CD14-positive monocyte (primary cell): ENCODE measurements around the gene STAP1. TPM values are rescaled to one million over a fixed set of nuclear protein-coding genes. Genes with fewer than 3 reads are reported as not detected.

Source experiments
- DNase-seq, 3 donors: peaks; one replicate each; pipeline ENCODE4 v3.0.0-alpha.2; 2011 to 2022
- H2AFZ ChIP-seq: 2 replicates; pipeline ENCODE4 v1.6.0; 2012; ENCODE audit warnings: mild to moderate bottlenecking, low read depth, low read length, inconsistent platforms; ENCODE audit not compliant: insufficient read depth, poor library complexity, severe bottlenecking
- H3K27ac ChIP-seq, 2 donors: 1 replicate in 1 of 2; 2 replicates in 1 of 2; pipeline ENCODE4 v1.5.1; 2012 to 2013; ENCODE audit warnings: low read length in 2 of 2, control low read depth in 1 of 2, inconsistent platforms in 1 of 2, low read depth in 1 of 2, mild to moderate bottlenecking in 1 of 2
- H3K27me3 ChIP-seq, 2 donors: one replicate each; pipeline versions ENCODE4 v1.6.0 to v1.6.1; 2011 to 2013; ENCODE audit warnings: low read length in 2 of 2; ENCODE audit not compliant: control insufficient read depth in 2 of 2, insufficient read depth in 2 of 2
- H3K36me3 ChIP-seq, 2 donors: replicated peaks in 1 of 2; 1 replicate in 1 of 2; 2 replicates in 1 of 2; pipeline versions ENCODE4 v1.5.1 to v1.6.1; 2012 to 2013; ENCODE audit warnings: low read length in 2 of 2, control low read depth in 1 of 2, inconsistent platforms in 1 of 2, mild to moderate bottlenecking in 1 of 2; ENCODE audit not compliant: insufficient read depth in 2 of 2, control insufficient read depth in 1 of 2
- H3K4me1 ChIP-seq, 2 donors: 1 replicate in 1 of 2; 2 replicates in 1 of 2; pipeline versions ENCODE4 v1.5.1 to v1.6.1; 2012 to 2013; ENCODE audit warnings: low read length in 2 of 2, control low read depth in 1 of 2, inconsistent platforms in 1 of 2, mild to moderate bottlenecking in 1 of 2, moderate library complexity in 1 of 2; ENCODE audit not compliant: insufficient read depth in 2 of 2, control insufficient read depth in 1 of 2
- H3K4me2 ChIP-seq: replicated peaks from 2 replicates; pipeline ENCODE3; 2012; ENCODE audit warnings: low read length, moderate library complexity, mild to moderate bottlenecking; ENCODE audit not compliant: poor library complexity, severe bottlenecking; ENCODE audit errors: extremely low read depth
- H3K4me3 ChIP-seq, 3 experiments: fragments of 200-600 bp in 1 of 3; sonication (generic) in 1 of 3; replicated peaks in 1 of 3; 1 replicate in 2 of 3; 2 replicates in 1 of 3; pipeline ENCODE4 v1.5.1; 2011 to 2013; ENCODE audit warnings: low read length in 3 of 3, mild to moderate bottlenecking in 3 of 3, control low read depth in 2 of 3, low read depth in 2 of 3, inconsistent platforms in 1 of 3, moderate library complexity in 1 of 3
- H3K79me2 ChIP-seq: 2 replicates; pipeline ENCODE4 v1.6.0; 2012; ENCODE audit warnings: mild to moderate bottlenecking, control low read depth, inconsistent platforms, low read length, moderate library complexity; ENCODE audit not compliant: insufficient read depth
- H3K9ac ChIP-seq: 2 replicates; pipeline ENCODE4 v1.6.0; 2017; ENCODE audit warnings: low read length, mild to moderate bottlenecking; ENCODE audit not compliant: insufficient read depth, poor library complexity, severe bottlenecking
- H3K9me3 ChIP-seq, 2 donors: replicated peaks in 1 of 2; 1 replicate in 1 of 2; 2 replicates in 1 of 2; pipeline versions ENCODE4 v1.5.1 to v1.6.1; 2012 to 2013; ENCODE audit warnings: low read length in 2 of 2, control low read depth in 1 of 2; ENCODE audit not compliant: control insufficient read depth in 1 of 2, insufficient read depth in 1 of 2
- H4K20me1 ChIP-seq: 2 replicates; pipeline ENCODE4 v1.6.0; 2012; ENCODE audit warnings: mild to moderate bottlenecking, low read length, control low read depth, moderate library complexity; ENCODE audit not compliant: insufficient read depth
- H3K27ac Mint-ChIP-seq, 7 donors: one replicate each; pipeline ENCODE4 v1.8.0; 2020; ENCODE audit warnings: mild to moderate bottlenecking in 7 of 7, mixed read lengths in 7 of 7, moderate library complexity in 6 of 7, inconsistent platforms in 2 of 7
- H3K27me3 Mint-ChIP-seq, 3 donors: one replicate each; pipeline ENCODE4 v1.8.0; 2021 to 2022; ENCODE audit warnings: low read depth in 3 of 3, mild to moderate bottlenecking in 3 of 3, mixed read lengths in 3 of 3, moderate library complexity in 3 of 3, inconsistent platforms in 1 of 3
- H3K36me3 Mint-ChIP-seq, 2 donors: one replicate each; pipeline ENCODE4 v1.8.0; 2020; ENCODE audit warnings: mixed read lengths in 2 of 2, inconsistent platforms in 1 of 2, mild to moderate bottlenecking in 1 of 2
- H3K4me1 Mint-ChIP-seq: one replicate; pipeline ENCODE4 v1.8.0; 2020; ENCODE audit warnings: mild to moderate bottlenecking, mixed read lengths
- H3K4me3 Mint-ChIP-seq, 2 donors: one replicate each; pipeline ENCODE4 v1.8.0; 2020; ENCODE audit warnings: mild to moderate bottlenecking in 2 of 2, mixed read lengths in 2 of 2, moderate library complexity in 1 of 2
- H3K9me3 Mint-ChIP-seq, 7 donors: one replicate each; pipeline ENCODE4 v1.8.0; 2020 to 2022; ENCODE audit warnings: mixed read lengths in 7 of 7, mild to moderate bottlenecking in 6 of 7, moderate library complexity in 6 of 7, inconsistent platforms in 2 of 7
- WGBS: methylation state at CpG from one replicate; pipeline ENCODE4 v1.1.5; 2013; ENCODE audit warnings: missing lambda C conversion rate; ENCODE audit not compliant: insufficient coverage; 5-methylcytosine and 5-hydroxymethylcytosine counted together
- intact Hi-C, 2 donors: fragments of 100-400 bp; cut with micrococcal nuclease; formaldehyde crosslinking; loops; one replicate each; pipeline versions ENCODE4 v1.15.0 to v1.15.1; 2023
- polyA plus RNA-seq, 3 donors: library from polyadenylated mRNA; depleted of rRNA in 1 of 3; unstranded in 2 of 3; stranded (reverse) in 1 of 3; fragments of 300-500 nt in 2 of 3; fragments of >200 nt in 1 of 3; fragmentation: Illumina TruSeq in 2 of 3; gene quantifications; 1 replicate in 2 of 3; 2 replicates in 1 of 3; pipeline ENCODE4 v1.2.3, GENCODE V29; 2012 to 2021
- TF ChIP-seq, protein P1 (sequence below): fragments of 200-600 bp; IDR thresholded peaks from one replicate; pipeline ENCODE4 v1.8.0; 2022; ENCODE audit warnings: antibody characterized with exemption, mild to moderate bottlenecking

STAP1 gene
- polyA plus RNA-seq, 3 donors = 0.13 to 0.14 TPM; not detected in 1

DNA sequence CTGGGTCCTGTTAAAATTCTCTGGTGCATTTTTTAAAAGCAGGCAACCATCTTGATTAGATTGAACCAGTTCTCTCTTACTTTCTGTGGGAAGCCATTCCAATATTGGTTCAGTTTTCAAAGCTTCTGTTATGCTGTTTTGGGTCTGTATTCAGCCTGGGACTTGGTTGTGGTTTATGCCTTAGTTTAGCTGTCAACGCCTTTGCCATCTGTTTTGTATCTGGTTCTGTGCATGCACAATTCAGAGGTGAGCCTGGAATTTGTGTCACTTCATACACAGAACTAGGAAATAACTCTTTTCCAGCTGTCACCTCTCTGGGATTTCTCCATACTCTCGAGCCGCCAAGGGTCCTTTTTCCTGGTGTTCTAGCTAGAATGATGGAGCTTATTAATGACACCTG lies 46.2 kb downstream of the STAP1 start:
- Histone ChIP-seq H3K36me3 (no peaks in the 10 kb centered on the region), H3K79me2 (no peaks in the 10 kb centered on the region), H3K27me3 (no peaks in the 10 kb centered on the region), H3K9ac (no peak overlapping the region), H3K9me3 (peaks cover under 1% of the 10 kb centered on the region in 2 donors), H3K4me1 (no peaks in the 10 kb centered on the region), H3K27ac (no peak overlapping the region), H4K20me1 (no peaks in the 10 kb centered on the region), H3K4me3 (no peak overlapping the region), H2AFZ (no peak overlapping the region), H3K4me2 (no peak overlapping the region)
- no CpG with 5 or more reads among the region's 3 CpGs for WGBS
- TF ChIP-seq, protein P1, sequence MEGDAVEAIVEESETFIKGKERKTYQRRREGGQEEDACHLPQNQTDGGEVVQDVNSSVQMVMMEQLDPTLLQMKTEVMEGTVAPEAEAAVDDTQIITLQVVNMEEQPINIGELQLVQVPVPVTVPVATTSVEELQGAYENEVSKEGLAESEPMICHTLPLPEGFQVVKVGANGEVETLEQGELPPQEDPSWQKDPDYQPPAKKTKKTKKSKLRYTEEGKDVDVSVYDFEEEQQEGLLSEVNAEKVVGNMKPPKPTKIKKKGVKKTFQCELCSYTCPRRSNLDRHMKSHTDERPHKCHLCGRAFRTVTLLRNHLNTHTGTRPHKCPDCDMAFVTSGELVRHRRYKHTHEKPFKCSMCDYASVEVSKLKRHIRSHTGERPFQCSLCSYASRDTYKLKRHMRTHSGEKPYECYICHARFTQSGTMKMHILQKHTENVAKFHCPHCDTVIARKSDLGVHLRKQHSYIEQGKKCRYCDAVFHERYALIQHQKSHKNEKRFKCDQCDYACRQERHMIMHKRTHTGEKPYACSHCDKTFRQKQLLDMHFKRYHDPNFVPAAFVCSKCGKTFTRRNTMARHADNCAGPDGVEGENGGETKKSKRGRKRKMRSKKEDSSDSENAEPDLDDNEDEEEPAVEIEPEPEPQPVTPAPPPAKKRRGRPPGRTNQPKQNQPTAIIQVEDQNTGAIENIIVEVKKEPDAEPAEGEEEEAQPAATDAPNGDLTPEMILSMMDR = no peak
- no peak for DNase-seq
- H3K4me1 Mint-ChIP-seq = no peaks in the 10 kb centered on the region
- peaks cover 0 to 2% (median 0%) of the 10 kb centered on the region in 3 donors for H3K27me3 Mint-ChIP-seq
- H3K36me3 Mint-ChIP-seq = peaks cover 0 to 3% of the 10 kb centered on the region in 2 donors
- no peak overlapping the region for H3K4me3 Mint-ChIP-seq
- intact Hi-C loops = no loop called here
- H3K9me3 Mint-ChIP-seq = peaks cover 2 to 16% (median 7%) of the 10 kb centered on the region in 7 donors
- H3K27ac Mint-ChIP-seq = no peak overlapping the region

DNA sequence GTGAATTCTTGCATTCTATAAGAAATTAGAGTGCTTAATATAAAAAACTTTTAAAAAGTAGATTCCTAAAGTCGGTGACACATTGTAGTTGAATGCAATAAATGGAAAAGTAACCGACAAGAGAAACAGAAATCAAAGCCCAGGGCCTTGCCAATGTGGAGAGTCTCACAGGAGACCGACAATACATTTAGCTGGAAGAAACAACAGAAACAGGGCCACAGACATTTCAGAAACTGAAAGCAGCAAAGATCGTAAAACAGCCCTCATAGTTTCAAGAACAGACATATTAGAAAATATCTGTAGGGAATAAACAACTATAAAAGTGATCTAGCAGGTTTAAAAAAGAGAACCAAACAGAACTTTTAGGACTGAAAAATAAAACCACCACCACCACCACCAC lies 49.5 kb downstream of the STAP1 start:
- no peak overlapping the region for H3K4me3 Mint-ChIP-seq
- no peak overlapping the region for H3K4me2 ChIP-seq
- no peaks in the 10 kb centered on the region for H3K79me2 ChIP-seq
- H3K9ac ChIP-seq = no peak overlapping the region
- peaks cover 0 to 2% of the 10 kb centered on the region in 2 donors for H3K36me3 Mint-ChIP-seq
- no peak for DNase-seq
- H3K9me3 ChIP-seq = peaks cover 4% of the 10 kb centered on the region in 2 donors
- no peaks in the 10 kb centered on the region for H3K27me3 Mint-ChIP-seq
- no peak overlapping the region for H3K4me3 ChIP-seq
- H3K36me3 ChIP-seq = no peaks in the 10 kb centered on the region
- H3K9me3 Mint-ChIP-seq = peaks cover 2 to 13% (median 7%) of the 10 kb centered on the region in 7 donors
- intact Hi-C loops = no loop called here
- no peaks in the 10 kb centered on the region for H3K4me1 ChIP-seq
- TF ChIP-seq, protein P1 = no peak
- H3K27ac ChIP-seq = no peak overlapping the region
- 85% methylated on average over 2 of the region's 4 CpGs for WGBS
- no peaks in the 10 kb centered on the region for H3K27me3 ChIP-seq
- no peak overlapping the region for H2AFZ ChIP-seq
- no peak overlapping the region for H3K27ac Mint-ChIP-seq
- H3K4me1 Mint-ChIP-seq = no peaks in the 10 kb centered on the region
- H4K20me1 ChIP-seq = no peaks in the 10 kb centered on the region
